ENCODE results near the gene USP34. TPM values are rescaled to one million over a fixed set of nuclear protein-coding genes. Genes with fewer than 3 reads are reported as not detected.

Gene USP34
- total RNA-seq, 1 donor from 2014 or later = 177 TPM

DNA sequence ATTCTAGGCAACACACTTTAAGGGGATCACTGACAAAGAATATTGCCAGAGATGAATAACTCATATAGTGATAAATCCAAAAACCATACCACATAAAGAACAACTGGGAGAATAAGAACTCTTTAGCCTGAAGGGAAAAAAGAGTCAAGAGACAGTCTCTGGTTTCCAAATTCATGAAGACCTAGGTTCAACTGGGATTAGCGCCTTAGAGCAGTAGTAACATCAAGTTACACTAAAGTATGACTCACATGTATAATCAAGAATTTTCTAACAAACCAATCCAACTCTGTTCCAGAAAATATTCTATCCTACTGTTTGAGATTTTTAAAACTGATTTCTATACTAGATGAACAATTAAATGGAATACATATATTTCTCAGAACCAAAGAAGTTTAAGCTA is 93.8 kb downstream of the USP34 start:
- DNase-seq (ENCODE audit: low spot score in 2 of 2) = no peak

GRCh38 chr2:61376211-61376610 is 94.7 kb downstream of the USP34 start:
- DNase-seq (ENCODE audit: low spot score in 2 of 2) (no peak), FAIRE-seq (no peak)

More for the DNA sequence above, 93.8 kb downstream of the USP34 start:
- no peak for FAIRE-seq

DNA sequence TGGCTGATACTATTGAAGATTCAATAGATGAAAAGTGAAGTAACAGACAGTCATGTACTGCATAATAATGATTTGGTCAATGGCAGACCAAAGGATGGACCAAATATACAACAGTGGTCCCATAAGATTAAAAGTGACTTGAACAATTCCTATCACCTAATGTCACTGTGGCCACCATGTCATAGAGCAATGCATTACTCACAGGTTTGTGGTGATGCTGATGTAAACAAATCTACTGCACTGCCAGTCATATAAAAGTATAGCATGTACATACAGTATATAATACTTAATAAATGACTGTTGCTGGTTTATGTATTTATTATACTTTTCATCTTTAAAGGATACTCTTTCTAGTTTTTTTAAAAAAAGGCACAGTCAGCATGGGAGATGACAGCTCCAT is 99.9 kb downstream of the USP34 start:
- FAIRE-seq (no peak), DNase-seq (ENCODE audit: low spot score in 2 of 2) (no peak)

- DNase-seq (ENCODE audit: low spot score in 2 of 2) = no peak
- FAIRE-seq = no peak
Observed at GRCh38 chr2:61368687-61369665, 101.9 kb downstream of the USP34 start.

- FAIRE-seq = no peak
- no peak for DNase-seq (ENCODE audit: low spot score in 2 of 2)
Observed at GRCh38 chr2:61367177-61367576, 103.7 kb downstream of the USP34 start.

DNA sequence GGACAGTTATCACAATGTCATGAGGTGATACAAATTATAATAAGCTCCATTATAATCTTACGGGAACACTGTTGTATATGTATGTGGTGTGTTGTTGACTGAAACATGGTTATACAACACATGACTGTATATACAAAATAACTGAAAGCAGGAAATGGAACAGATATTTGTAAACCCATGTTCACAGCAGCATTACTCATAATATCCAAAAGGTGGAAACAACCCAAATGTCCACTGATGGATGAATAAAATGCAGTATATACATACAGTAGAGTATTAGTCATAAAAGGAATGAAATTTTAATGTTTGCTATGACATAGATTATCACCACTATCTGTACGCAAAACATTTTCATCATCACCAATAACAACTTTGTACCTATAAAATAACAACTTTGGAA is 107.3 kb downstream of the USP34 start:
- DNase-seq (ENCODE audit: low spot score in 2 of 2) (no peak), FAIRE-seq (no peak)

DNA sequence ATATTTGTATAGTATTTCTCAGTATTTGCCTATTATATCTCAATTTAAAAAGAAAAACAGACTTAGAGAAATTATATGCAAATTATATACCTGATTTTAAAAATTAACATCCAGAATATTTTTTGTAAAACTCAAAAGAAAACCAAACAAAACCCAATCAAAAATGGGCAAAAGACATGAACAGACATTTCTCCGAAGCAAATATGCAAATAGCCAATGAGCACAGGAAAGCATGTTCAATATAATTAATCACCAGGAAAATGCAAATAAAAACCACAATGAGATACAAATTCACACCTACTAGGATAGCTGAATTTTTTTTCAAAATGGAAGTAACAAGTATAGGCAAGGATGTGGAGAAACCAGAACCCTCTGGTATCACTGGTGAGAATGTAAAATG is 108.0 kb downstream of the USP34 start:
- DNase-seq (ENCODE audit: low spot score in 2 of 2) (no peak), FAIRE-seq (peak; percentile 30)

- FAIRE-seq = no peak
- no peak for DNase-seq (ENCODE audit: low spot score in 2 of 2)
Observed at GRCh38 chr2:61361068-61361467, 109.8 kb downstream of the USP34 start.

- DNase-seq (ENCODE audit: low spot score in 2 of 2) (no peak), FAIRE-seq (no peak)
Observed at GRCh38 chr2:61359058-61359457, 111.8 kb downstream of the USP34 start.

- FAIRE-seq (no peak), DNase-seq (ENCODE audit: low spot score in 2 of 2) (no peak)
Observed at GRCh38 chr2:61357681-61358080, 113.2 kb downstream of the USP34 start.

GRCh38 chr2:61356958-61357350 is 113.9 kb downstream of the USP34 start:
- DNase-seq (ENCODE audit: low spot score in 2 of 2) (no peak), FAIRE-seq (no peak)

GRCh38 chr2:61356261-61356957 is 114.5 kb downstream of the USP34 start:
- DNase-seq (ENCODE audit: low spot score in 2 of 2) = no peak
- FAIRE-seq = no peak

DNA sequence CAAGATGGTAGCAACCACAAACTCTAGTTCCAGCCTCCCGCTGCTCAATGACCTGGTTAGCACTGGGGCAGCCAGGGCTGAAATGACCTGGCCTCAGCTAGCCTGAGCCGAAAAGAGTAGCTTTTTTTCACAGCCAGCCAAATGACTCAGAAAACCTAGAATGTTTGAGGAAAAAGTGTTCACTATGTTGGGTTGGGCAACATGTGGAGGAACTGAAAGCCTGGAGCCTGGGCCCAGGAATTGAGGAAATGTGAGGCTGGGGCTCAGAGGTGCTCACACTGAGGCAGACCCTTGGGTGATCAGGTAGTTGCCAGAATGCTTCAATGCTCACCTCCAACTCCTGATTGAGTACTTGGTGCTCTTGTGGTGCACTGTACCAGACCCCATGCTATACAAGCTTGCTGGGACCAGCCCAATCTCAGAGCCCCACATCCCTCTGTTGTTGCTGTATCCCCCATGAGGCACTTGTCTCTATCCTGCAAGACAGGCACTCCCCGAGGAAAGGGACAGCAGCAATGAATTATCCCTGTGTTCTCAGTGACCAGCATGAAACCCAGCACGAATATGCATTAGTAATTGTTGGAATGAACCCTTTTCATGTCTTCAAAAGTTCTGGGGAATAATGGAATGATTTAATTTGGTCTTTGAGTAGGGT is 116.2 kb downstream of the USP34 start:
- FAIRE-seq = no peak
- no peak for DNase-seq (ENCODE audit: low spot score in 2 of 2)

DNA sequence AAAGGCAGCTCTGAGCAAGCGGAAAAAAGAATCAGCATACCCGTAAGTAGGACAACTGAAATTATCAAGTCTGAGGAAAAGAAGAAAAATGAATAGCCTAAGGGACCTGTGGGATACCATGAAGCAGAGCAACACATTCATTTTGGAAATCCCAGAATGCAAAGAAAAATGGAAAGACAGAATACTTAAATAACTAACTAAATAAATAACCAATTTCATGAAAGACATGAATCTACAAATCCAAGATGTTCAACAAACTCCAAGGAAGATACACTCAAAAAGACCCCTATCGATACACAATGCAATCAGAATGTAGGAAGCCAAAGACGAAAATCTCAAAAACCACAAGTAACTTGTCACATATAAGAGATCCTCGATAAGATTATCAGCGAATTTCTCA is 117.0 kb downstream of the USP34 start:
- FAIRE-seq (no peak), DNase-seq (ENCODE audit: low spot score in 2 of 2) (no peak)

GRCh38 chr2:61350777-61351176 is 120.1 kb downstream of the USP34 start:
- DNase-seq (ENCODE audit: low spot score in 2 of 2) (no peak), FAIRE-seq (no peak)

GRCh38 chr2:61343141-61343540 is 127.7 kb downstream of the USP34 start:
- DNase-seq (ENCODE audit: low spot score in 2 of 2) (no peak), FAIRE-seq (no peak)

- no peak for FAIRE-seq
Observed at GRCh38 chr2:61340242-61340641, 130.6 kb downstream of the USP34 start.

GRCh38 chr2:61338447-61338846 is 132.4 kb downstream of the USP34 start:
- FAIRE-seq = peak; percentile 43

More at GRCh38 chr2:61340242-61340641, 130.6 kb downstream of the USP34 start:
- DNase-seq (ENCODE audit: low spot score in 2 of 2) = no peak

DNA sequence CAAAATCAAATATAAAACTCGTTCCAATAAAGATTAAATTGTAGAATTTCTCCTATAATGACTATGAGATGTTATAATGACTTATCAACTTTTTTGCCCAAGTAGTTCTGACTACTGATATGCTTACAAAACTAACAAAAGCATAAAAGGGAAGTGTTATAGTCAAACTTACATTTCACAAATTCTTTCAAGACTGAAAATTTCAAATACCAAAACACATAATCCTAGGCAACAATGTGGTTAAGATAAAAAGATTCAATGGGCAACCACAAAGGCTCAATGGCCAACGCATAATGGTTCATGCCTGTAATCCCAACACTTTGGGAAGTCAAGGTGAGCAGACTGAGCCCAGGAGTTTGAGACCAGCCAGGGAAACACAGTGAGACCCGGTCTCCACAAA is 135.7 kb downstream of the USP34 start:
- no peak for DNase-seq (ENCODE audit: low spot score in 2 of 2)
- FAIRE-seq = peak; percentile 30

More at GRCh38 chr2:61338447-61338846, 132.4 kb downstream of the USP34 start:
- DNase-seq (ENCODE audit: low spot score in 2 of 2) = no peak

DNA sequence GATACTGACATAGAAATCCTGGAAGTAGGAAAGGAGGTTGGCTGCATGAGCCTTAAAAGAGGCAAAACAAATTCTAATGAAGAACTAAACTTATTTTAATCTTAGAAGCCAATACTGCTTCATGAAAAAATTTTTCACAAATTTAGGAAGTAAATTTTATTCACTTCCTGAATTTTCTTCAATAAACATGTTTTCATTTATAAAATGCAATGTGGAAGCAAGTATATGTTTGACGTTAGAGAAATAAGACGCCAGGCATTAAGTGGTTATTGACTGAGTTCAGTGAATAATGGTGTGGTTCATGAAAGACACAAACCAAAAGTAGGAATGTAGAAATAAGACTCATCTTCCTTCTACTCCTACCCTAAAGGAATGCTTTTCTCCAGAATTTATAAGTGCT is 136.4 kb downstream of the USP34 start:
- no peak for FAIRE-seq

DNA sequence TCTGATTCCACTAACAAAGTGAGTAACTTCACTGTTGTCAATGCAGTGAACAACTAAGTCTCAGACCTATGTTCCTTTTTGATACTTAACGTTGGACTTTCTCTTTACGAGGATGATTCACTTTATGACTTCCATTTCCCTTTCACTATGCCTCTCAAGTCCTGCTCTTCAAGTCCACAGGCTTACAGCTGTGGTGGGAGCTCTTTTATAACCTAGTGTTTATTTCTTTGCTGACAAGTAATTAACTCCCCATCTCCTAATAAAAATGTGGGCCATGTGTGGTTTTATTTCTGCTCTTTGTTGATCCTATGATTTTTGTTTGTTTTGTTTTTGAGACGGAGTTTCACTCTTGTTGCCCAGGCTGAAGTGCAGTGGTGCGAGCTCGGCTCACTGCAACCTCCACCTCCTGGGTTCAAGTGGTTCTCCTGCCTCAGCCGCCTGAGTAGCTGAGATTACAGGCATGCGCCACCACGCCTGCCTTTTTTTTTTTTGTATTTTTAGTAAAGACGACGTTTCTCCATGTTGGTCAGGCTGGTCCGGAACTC is 142.1 kb downstream of the USP34 start:
- DNase-seq (ENCODE audit: low spot score in 2 of 2) (no peak), FAIRE-seq (no peak)

More for the DNA sequence above, 136.4 kb downstream of the USP34 start:
- DNase-seq (ENCODE audit: low spot score in 2 of 2) = no peak

Measured in frontal cortex (tissue), 4 donors.